ENCODE data around the gene PDS5B.
"Not testable (repeated sequence)": the region's sequence is repeated elsewhere in the genome, so short reads cannot be mapped to it uniquely, and the experiment has no call there.

The PDS5B gene

DNA sequence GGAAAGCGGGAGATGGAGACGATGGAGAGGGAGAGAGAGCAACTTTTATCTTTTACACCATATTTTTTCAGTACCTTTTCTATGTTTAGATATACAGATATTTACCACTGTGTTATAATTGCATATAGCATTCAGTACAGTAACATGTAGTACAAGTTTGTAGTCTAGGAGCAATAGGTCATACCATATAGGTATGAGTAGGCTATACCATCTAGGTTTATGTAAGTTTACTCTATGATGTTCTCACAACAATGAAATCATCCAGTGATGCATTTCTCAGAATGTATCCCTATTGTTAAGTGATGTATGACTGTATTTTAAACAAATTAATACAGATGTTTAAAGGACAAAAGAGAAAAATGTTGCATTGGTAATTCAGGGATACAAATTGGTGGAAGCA, 136.1 kb downstream of the PDS5B start:
- DNase-seq: no peak

DNA sequence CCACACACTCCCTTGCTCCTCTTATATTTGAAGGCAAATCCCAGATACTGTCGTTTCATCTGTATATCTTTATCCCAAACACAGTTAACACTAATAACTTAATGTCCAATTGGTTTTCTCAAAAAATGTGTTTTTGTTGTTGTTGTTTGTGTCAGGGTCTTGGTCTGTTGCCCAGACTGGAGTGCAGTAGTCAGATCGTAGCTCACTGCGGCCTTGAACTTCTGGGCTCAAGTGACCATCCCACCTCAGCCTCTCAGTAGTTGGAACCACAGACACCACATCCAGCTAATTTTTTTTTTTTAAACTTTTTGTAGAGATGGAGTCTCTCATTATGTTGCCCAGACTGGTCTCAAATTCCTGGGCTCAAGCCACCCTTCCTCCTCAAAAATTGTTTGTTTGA, 137.7 kb downstream of the PDS5B start:
- DNase-seq: no peak

GRCh38 chr13:32726374-32727037, 140.3 kb downstream of the PDS5B start:
- no peak for DNase-seq

DNA sequence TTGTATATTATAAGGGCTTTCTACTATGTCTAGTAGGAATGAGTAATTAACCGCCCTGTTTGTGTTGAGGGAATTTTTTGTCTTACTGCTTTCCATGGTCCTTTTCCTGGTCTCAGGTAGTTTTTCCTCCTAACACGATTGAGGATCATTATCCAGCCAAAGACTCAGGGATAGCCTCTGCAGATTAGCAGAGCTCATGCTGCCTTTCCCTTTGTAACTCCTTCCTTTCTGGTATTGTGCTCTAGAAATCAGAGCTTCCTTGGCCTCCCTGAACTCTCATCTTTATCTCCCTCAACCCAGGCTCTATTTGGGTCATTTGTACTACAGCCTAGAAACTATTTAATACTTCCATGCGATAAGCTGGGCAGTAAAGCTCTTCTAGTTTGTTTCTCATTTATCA, 142.1 kb downstream of the PDS5B start:
- no peak for DNase-seq

GRCh38 chr13:32729097-32729496, 142.8 kb downstream of the PDS5B start:
- not testable (repeated sequence) for DNase-seq

- DNase-seq: no peak
Measured at GRCh38 chr13:32731074-32731473, 144.8 kb downstream of the PDS5B start.

GRCh38 chr13:32731576-32731975, 145.3 kb downstream of the PDS5B start:
- DNase-seq: no peak

- DNase-seq: no peak
Measured at GRCh38 chr13:32733690-32734089, 147.4 kb downstream of the PDS5B start.

GRCh38 chr13:32734511-32734910, 148.3 kb downstream of the PDS5B start:
- DNase-seq: no peak

DNA sequence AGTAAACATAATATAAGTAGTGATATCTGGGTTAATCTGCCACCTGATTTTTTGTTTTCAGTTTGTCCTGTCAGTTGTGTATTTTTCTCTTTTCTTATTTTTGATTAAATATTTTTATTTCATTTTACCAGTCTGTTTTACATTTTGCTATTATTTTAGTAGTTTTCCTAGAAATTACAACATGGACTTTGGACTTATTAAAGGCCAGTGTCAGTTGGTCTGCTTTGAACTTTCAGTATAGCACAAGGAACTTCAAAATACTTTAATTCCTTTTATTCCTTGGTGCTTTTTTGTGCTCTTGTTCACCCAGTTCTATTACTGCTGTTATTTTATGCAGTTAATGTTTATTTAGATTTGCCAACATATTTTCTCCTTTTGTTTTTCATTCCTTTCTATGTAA, 149.6 kb downstream of the PDS5B start:
- DNase-seq: no peak

DNA sequence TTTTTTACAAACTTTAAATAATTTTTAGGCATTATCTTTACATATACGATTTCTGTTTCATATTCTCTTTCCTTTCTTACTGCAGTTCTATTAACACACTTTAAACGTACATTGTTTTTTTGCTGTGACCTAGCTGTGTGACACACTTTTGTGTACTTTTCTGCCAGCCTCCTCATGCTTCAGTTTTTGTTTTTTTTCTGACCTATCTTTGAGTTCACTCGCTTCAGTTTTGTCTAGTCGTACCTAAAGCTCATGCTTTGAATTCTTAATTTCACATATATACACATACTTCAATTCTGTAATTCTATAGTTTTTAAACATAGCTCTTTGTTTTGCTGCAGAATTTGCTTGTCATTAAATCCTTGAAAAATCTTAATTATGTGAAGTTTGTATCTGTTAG, 150.4 kb downstream of the PDS5B start:
- no peak for DNase-seq

DNA sequence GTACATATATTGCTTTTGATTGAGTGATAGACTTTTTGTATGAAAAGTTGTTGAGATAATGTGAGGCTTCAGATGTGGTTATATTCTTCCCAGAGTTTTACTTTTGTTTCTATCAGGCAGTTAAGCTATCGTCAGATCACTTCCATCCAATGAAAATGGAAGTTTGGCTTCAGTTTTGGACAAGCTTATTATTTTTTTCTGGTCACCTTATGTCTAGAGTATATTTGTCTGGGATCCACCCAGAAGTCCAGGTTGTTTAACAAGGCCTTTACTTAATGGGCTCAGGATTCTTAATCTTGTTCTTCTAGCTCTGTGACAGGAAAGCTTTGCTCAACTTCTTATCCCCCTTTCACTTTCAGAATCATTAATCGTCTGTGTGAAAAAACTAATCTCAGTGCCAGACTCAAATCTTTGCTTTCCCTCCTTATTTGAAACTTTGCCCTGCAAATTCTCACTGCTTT, 150.9 kb downstream of the PDS5B start:
- no peak for DNase-seq

GRCh38 chr13:32737679-32738078, 151.4 kb downstream of the PDS5B start:
- no peak for DNase-seq

DNA sequence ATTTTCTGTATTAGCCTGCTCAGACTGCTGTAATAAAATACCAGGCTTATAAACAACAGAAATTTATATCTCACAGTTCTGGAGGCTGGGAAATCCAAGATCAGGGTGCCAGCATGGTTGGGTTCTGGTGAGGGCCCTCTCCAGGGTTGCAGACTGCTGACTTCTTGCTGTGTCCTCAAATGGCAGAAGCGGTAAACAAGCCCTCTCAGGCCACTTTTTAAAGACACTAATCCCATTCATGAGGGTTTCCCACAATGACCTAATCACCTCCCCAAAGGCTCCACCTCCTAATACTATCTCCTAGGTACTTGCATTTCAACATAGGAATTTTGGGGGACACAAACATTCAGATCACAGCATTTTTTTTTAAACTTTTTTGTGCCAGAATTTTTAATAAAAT, 159.3 kb downstream of the PDS5B start:
- no peak for DNase-seq

DNA sequence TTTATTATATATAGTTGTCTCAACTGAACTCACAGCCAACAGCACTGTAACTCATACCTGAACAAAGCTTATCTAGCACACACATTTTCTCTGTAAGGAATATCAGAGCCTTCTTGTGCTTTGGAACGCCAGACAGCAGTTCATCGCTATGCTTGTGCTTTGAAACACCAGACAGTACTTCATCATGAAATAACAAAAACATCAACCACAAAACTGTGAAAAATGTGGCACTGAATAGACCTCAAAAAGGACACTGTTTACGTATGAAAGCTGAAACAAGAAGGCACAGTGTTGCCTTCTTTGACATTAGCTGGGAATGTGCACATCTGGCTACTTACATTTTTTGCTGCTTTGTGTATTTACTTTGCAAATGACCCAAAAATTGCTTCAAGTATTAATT, 160.2 kb downstream of the PDS5B start:
- no peak for DNase-seq

- no peak for DNase-seq
Measured at GRCh38 chr13:32748305-32748704, 162.1 kb downstream of the PDS5B start.

GRCh38 chr13:32751340-32751739, 165.1 kb downstream of the PDS5B start:
- DNase-seq: no peak

DNA sequence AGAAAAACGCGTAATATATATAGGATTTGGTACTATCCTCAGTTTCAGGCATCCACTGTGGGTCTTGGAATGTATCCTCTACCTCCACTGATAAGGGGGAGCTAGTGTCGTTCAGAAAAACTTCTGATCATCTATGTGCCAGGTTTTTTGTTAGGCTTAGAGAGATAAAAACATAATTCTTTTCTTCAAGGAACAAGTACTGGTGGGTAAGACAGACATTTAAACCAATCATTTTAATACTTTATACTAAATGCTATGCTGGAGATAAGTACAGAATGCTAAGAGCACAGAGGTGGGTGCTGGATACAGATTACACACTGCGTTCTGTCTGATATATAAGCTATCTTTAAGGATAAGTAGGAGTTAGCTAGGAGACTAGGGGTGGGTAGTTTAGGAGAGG, 166.1 kb downstream of the PDS5B start:
- no peak for DNase-seq

DNA sequence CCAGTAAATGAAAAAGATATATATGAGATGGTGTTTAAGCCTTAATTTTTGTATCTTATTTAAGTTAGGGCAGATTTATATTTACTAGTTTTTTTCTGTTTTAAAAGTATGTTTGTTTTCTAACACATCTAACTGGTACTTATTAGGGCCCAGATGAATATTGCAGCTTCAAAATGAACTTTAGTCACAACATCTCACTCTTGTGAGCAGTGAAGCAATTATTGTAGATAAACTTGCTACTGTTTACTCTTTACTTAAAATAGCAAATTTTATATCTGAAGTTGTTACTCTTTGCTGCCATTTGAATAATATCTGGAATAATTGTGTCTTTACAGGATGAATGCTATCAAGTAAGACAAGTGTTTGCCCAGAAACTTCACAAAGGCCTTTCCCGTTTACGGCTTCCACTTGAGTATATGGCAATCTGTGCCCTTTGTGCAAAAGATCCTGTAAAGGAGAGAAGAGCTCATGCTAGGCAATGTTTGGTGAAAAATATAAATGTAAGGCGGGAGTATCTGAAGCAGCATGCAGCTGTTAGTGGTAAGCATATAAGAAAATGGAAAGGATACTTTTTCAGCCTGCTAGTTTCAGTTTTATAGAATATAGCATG, 166.8 kb downstream of the PDS5B start:
- no peak for DNase-seq

GRCh38 chr13:32754179-32754578, 167.9 kb downstream of the PDS5B start:
- no peak for DNase-seq

GRCh38 chr13:32759152-32759551, 172.9 kb downstream of the PDS5B start:
- no peak for DNase-seq

GRCh38 chr13:32761472-32761871, 175.2 kb downstream of the PDS5B start:
- DNase-seq: no peak

DNA sequence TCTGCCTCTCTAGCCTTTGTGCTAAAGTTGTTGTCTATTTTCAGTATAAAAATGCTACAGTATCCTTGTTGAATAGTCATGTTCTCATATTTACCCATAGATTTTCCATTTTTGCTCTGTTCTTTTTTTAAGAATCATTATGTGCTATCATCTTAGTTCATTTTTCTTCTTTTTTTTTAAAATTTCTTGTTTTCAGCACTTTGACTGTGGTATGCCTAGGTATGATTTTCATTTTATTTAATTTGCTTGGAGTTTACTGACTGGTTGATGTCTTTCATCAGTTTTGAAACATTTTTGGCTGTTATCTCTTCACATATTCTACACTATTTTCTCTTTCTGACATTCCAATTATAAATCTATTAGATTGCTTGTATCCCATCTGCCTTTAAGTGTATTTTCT, 192.9 kb downstream of the PDS5B start:
- DNase-seq: no peak

DNA sequence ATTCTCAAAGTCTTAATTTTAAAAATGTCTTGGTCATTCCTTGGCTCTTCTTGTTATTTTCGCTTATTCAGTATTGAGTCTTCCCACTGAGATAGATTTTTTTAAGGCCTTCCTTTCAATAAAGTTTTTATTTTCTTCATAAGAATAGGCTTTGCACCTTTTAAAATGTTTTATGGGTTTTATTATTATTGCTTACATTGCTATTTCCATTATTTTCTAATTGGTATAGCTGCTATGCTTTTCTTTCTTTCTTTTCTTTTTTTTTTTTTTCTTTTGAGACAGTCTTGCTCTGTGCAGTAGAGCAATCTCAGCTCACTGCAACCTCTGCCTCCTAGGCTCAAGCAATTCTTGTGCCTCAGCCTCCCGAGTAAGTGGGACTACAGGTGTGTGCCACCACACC, 195.7 kb downstream of the PDS5B start:
- no peak for DNase-seq

All from amygdala (tissue), 56 donors.